Measurements from ENCODE around the gene SLC17A9.
A peak's percentile ranks its signal among the peaks of the same experiment; 100 is the strongest.

SLC17A9 gene

GRCh38 chr20:63006540-63007359, 54.2 kb downstream of the SLC17A9 start, which contains the start of gene BHLHE23:
TSS of gene BHLHE23 (minus strand) at chr20:63006964. CDS start at chr20:63006774, 190 bp downstream.
- H3K4me3 ChIP-seq (replicated peaks; ENCODE audit: low read depth, low read length): no peak within 1 kb of the TSS
- peaks cover 2% of the 10 kb centered on the region; the same call in 1 of the 2 replicates for H3K27me3 ChIP-seq (replicated peaks; ENCODE audit: control insufficient read depth, insufficient read depth, low read length)
- H3K36me3 ChIP-seq (ENCODE audit: control insufficient read depth, insufficient read depth, low read length): no peaks in the 10 kb centered on the region
- DNase-seq (ENCODE audit: extremely low read depth, insufficient read length): no peak
- TF ChIP-seq, protein P1, sequence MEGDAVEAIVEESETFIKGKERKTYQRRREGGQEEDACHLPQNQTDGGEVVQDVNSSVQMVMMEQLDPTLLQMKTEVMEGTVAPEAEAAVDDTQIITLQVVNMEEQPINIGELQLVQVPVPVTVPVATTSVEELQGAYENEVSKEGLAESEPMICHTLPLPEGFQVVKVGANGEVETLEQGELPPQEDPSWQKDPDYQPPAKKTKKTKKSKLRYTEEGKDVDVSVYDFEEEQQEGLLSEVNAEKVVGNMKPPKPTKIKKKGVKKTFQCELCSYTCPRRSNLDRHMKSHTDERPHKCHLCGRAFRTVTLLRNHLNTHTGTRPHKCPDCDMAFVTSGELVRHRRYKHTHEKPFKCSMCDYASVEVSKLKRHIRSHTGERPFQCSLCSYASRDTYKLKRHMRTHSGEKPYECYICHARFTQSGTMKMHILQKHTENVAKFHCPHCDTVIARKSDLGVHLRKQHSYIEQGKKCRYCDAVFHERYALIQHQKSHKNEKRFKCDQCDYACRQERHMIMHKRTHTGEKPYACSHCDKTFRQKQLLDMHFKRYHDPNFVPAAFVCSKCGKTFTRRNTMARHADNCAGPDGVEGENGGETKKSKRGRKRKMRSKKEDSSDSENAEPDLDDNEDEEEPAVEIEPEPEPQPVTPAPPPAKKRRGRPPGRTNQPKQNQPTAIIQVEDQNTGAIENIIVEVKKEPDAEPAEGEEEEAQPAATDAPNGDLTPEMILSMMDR (IDR thresholded peaks at IDR 0.05; ENCODE audit: insufficient read depth, low read length, poor library complexity, severe bottlenecking): no peak

- no peaks in the 10 kb centered on the region for H3K36me3 ChIP-seq (ENCODE audit: control insufficient read depth, insufficient read depth, low read length)
- peaks cover 2% of the 10 kb centered on the region; the same call in 1 of the 2 replicates for H3K27me3 ChIP-seq (replicated peaks; ENCODE audit: control insufficient read depth, insufficient read depth, low read length)
- no peak overlapping the region for H3K4me3 ChIP-seq (replicated peaks; ENCODE audit: low read depth, low read length)
- TF ChIP-seq, protein P1 (IDR thresholded peaks at IDR 0.05; ENCODE audit: insufficient read depth, low read length, poor library complexity, severe bottlenecking): no peak
- no peak for DNase-seq (ENCODE audit: extremely low read depth, insufficient read length)
These were observed 54.8 kb downstream of the SLC17A9 start for GRCh38 chr20:63007360-63007645.

- Histone ChIP-seq H3K4me3 (replicated peaks; ENCODE audit: low read depth, low read length) (no peak overlapping the region), H3K36me3 (ENCODE audit: control insufficient read depth, insufficient read depth, low read length) (no peaks in the 10 kb centered on the region), H3K27me3 (replicated peaks; ENCODE audit: control insufficient read depth, insufficient read depth, low read length) (no peaks in the 10 kb centered on the region; the same call in 1 of the 2 replicates)
- TF ChIP-seq, protein P1 (IDR thresholded peaks at IDR 0.05; ENCODE audit: insufficient read depth, low read length, poor library complexity, severe bottlenecking): no peak
- DNase-seq (ENCODE audit: extremely low read depth, insufficient read length): no peak
These were observed 55.4 kb downstream of the SLC17A9 start for GRCh38 chr20:63007646-63008488.

GRCh38 chr20:63008541-63009044, 56.1 kb downstream of the SLC17A9 start:
- TF ChIP-seq, protein P1 (IDR thresholded peaks at IDR 0.05; ENCODE audit: insufficient read depth, low read length, poor library complexity, severe bottlenecking): no peak
- H3K36me3 ChIP-seq (ENCODE audit: control insufficient read depth, insufficient read depth, low read length): no peaks in the 10 kb centered on the region
- no peaks in the 10 kb centered on the region; the same call in 1 of the 2 replicates for H3K27me3 ChIP-seq (replicated peaks; ENCODE audit: control insufficient read depth, insufficient read depth, low read length)
- DNase-seq (ENCODE audit: extremely low read depth, insufficient read length): no peak
- peak overlapping the region; percentile 95 for H3K4me3 ChIP-seq (replicated peaks; ENCODE audit: low read depth, low read length)

DNA sequence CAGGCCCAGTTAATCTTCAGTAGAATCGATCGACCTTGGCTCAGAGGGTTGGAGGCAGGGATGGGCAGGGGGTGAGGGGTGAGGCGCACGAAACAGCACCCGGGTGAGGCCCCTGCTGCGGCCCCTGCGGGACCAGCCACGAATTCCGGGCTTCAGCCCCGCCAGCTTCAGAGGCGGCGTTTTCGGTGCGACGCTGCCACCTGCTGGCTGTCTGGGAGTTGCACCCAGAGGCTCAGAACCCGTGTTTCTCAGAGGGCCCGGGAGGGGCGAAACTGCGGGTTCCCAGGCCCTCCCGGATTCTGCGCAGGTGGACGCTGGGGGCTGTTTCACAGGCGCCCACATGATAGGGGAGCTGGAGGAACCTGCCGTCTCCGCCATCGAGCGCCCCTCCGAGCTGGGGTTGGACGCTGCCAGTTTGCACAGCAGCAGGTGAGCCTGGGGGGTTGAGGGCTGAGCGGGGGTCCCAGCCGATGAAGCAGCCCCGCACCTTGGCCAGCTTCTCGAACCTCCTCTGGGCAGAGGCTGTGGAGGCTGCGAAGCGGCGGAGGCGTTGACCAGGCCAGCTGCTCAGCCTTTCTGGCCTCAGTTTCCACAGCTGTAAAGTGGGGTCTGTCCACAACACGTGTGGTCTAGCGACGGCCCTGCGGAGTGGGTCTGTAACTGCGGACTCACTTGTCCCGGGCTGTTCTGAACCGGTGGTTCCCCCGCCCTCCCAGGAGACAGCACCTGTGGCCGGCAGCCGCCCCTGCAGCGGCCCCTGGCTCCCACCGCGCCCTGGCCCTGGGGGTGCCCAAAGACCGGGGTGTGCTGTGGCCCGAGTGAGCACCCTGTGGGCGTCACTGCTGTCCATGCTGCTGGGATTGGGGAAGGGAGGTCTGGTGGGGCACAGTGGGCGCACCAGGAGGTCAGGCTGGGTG, 56.8 kb downstream of the SLC17A9 start:
- Histone ChIP-seq H3K27me3 (replicated peaks; ENCODE audit: control insufficient read depth, insufficient read depth, low read length) (no peaks in the 10 kb centered on the region; the same call in 1 of the 2 replicates), H3K36me3 (ENCODE audit: control insufficient read depth, insufficient read depth, low read length) (no peaks in the 10 kb centered on the region)
- peak; percentile 90 for DNase-seq (ENCODE audit: extremely low read depth, insufficient read length)

More for the DNA sequence above, 56.8 kb downstream of the SLC17A9 start:
- peak overlapping the region; percentile 95 for H3K4me3 ChIP-seq (replicated peaks; ENCODE audit: low read depth, low read length)
- TF ChIP-seq, protein P1 (IDR thresholded peaks at IDR 0.05; ENCODE audit: insufficient read depth, low read length, poor library complexity, severe bottlenecking): peak; percentile 96
